ENCODE measurements around the gene CEP55. TPM values are rescaled to one million over a fixed set of nuclear protein-coding genes. Genes with fewer than 3 reads are reported as not detected.
A peak's percentile ranks its signal among the peaks of the same experiment; 100 is the strongest.

Gene CEP55
- 1.4 TPM for total RNA-seq
- long read RNA-seq, partial matches to known transcripts, result 0 of 5 reads
- long read RNA-seq, other reads (novel, unspliced or antisense), result 1 of 5 reads

GRCh38 chr10:93496322-93497041 lies at the start of gene CEP55:
TSS of gene CEP55 (plus strand) at chr10:93496612. CDS start at chr10:93500052, 3,440 bp downstream.
- TF ChIP-seq CTCF (IDR thresholded peaks at IDR 0.05), result no peak
- ATAC-seq, result peak; percentile 100
- H3K4me1 ChIP-seq, result peaks cover 5% of the 10 kb centered on the region
- H3K4me3 ChIP-seq, result peak within 1 kb of the TSS; percentile 71
- H3K27ac ChIP-seq, result peak within 1 kb of the TSS; percentile 37
- H3K9me3 ChIP-seq, result no peaks in the 10 kb centered on the region
- intact Hi-C loops (cut with DNase I), result no loop called here
- peak; percentile 96 for DNase-seq
- H3K36me3 ChIP-seq, result no peaks in the 10 kb centered on the region
- no peaks in the 10 kb centered on the region for H3K27me3 ChIP-seq (ENCODE audit: low read depth)

DNA sequence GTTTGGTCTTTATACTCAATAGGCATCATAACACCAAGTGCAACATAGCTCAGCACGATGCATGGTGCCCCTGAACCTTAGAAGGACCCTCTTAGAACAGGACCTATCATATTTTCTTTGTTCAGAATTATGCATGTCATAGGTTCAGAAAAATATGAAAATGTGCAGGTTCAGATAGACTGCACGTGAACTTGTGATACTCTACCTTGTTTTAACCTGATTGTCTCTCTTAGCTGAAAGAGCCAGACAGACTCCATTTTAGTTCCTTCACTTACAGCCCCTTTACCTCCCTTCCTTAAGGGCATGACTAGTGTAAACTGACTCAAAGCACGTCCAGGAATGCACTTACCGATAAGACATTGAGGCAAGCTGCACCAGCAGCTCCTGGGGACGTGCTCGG lies 49.4 kb upstream of the CEP55 start:
- peaks cover 57% of the 10 kb centered on the region for H3K4me1 ChIP-seq
- no peaks in the 10 kb centered on the region for H3K27me3 ChIP-seq (ENCODE audit: low read depth)
- intact Hi-C loops (cut with DNase I), result no loop called here
- no peak for DNase-seq
- ATAC-seq, result no peak
- H3K9me3 ChIP-seq, result no peaks in the 10 kb centered on the region
- H3K36me3 ChIP-seq, result peaks cover 27% of the 10 kb centered on the region
- no peak overlapping the region for H3K4me3 ChIP-seq
- H3K27ac ChIP-seq, result peak overlapping the region; percentile 86
- TF ChIP-seq CTCF (IDR thresholded peaks at IDR 0.05), result no peak

DNA sequence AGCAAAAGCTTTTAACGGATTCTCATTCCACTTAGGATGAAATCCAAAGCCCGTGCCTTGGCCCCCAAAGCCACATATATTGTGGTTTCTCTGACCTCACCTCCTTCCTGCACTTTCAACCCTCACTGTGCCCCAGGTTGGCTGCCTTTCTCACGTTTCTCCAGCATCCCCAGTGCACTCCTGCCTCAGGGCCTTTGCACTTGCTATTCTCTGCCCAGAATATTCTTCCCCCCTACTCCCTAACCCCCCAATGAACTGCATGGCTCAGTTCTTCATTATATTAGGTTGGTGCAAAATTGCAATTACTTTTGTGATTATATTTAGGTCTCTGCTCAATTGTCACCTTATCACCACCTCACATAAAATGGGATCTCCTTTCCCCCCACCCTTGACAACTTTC lies 48.4 kb upstream of the CEP55 start:
- H3K9me3 ChIP-seq, result no peaks in the 10 kb centered on the region
- ATAC-seq (no peak), DNase-seq (no peak)
- H3K4me3 ChIP-seq, result no peak overlapping the region
- peaks cover 50% of the 10 kb centered on the region for H3K4me1 ChIP-seq
- peaks cover 27% of the 10 kb centered on the region for H3K36me3 ChIP-seq
- no peak for TF ChIP-seq CTCF (IDR thresholded peaks at IDR 0.05)
- H3K27me3 ChIP-seq (ENCODE audit: low read depth), result no peaks in the 10 kb centered on the region
- intact Hi-C loops (cut with DNase I), result no loop called here
- no peak overlapping the region for H3K27ac ChIP-seq

GRCh38 chr10:93451244-93451947 lies 45.0 kb upstream of the CEP55 start:
- no peaks in the 10 kb centered on the region for H3K9me3 ChIP-seq
- intact Hi-C loops (cut with DNase I), result no loop called here
- no peak overlapping the region for H3K4me3 ChIP-seq
- DNase-seq, result no peak
- no peak for TF ChIP-seq CTCF (IDR thresholded peaks at IDR 0.05)
- ATAC-seq, result no peak
- H3K4me1 ChIP-seq, result peaks cover 18% of the 10 kb centered on the region
- H3K27ac ChIP-seq, result peak overlapping the region; percentile 14
- H3K27me3 ChIP-seq (ENCODE audit: low read depth), result no peaks in the 10 kb centered on the region
- H3K36me3 ChIP-seq, result peaks cover 44% of the 10 kb centered on the region

- DNase-seq (no peak), ATAC-seq (peak; percentile 29 to 66)
- Histone ChIP-seq H3K27ac (peak overlapping the region; percentile 1), H3K36me3 (peaks cover 51% of the 10 kb centered on the region), H3K27me3 (ENCODE audit: low read depth) (no peaks in the 10 kb centered on the region), H3K4me3 (no peak overlapping the region), H3K4me1 (peaks cover 15% of the 10 kb centered on the region), H3K9me3 (no peaks in the 10 kb centered on the region)
- intact Hi-C loops (cut with DNase I), result no loop called here
- TF ChIP-seq CTCF (IDR thresholded peaks at IDR 0.05), result no peak
These were observed 44.3 kb upstream of the CEP55 start for GRCh38 chr10:93452143-93452542.
